Skeletal muscle tissue (tissue), 4 donors: ENCODE data around the gene TNK1. TPM values are rescaled to one million over a fixed set of nuclear protein-coding genes. Genes with fewer than 3 reads are reported as not detected.
"Not testable (repeated sequence)": the region's sequence is repeated elsewhere in the genome, so short reads cannot be mapped to it uniquely, and the experiment has no call there.

ENCODE experiments used
- H3K27ac ChIP-seq: one replicate; pipeline ENCODE4 v1.7.0; 2013; ENCODE audit warnings: mild to moderate bottlenecking, low read depth, low read length, inconsistent platforms
- H3K27me3 ChIP-seq, 3 donors: one replicate each; pipeline ENCODE4 v1.7.0; 2013; ENCODE audit warnings: low read length in 3 of 3; ENCODE audit not compliant: control insufficient read depth in 3 of 3, insufficient read depth in 3 of 3
- H3K36me3 ChIP-seq, 3 donors: one replicate each; pipeline ENCODE4 v1.7.0; 2013; ENCODE audit warnings: low read length in 3 of 3; ENCODE audit not compliant: control insufficient read depth in 3 of 3, insufficient read depth in 3 of 3
- H3K4me1 ChIP-seq, 3 donors: one replicate each; pipeline ENCODE4 v1.7.0; 2013; ENCODE audit warnings: low read length in 3 of 3, mild to moderate bottlenecking in 3 of 3; ENCODE audit not compliant: control insufficient read depth in 3 of 3, insufficient read depth in 3 of 3
- H3K4me3 ChIP-seq, 3 donors: one replicate each; pipeline ENCODE4 v1.7.0; 2013; ENCODE audit warnings: low read length in 3 of 3
- H3K9ac ChIP-seq, 3 donors: one replicate each; pipeline ENCODE4 v1.7.0; 2013; ENCODE audit warnings: low read length in 3 of 3, mild to moderate bottlenecking in 3 of 3, moderate library complexity in 2 of 3, low read depth in 1 of 3
- H3K9me3 ChIP-seq, 3 donors: one replicate each; pipeline ENCODE4 v1.7.0; 2013; ENCODE audit warnings: low read length in 3 of 3; ENCODE audit not compliant: control insufficient read depth in 3 of 3
- total RNA-seq: library from RNA; depleted of rRNA; stranded (reverse); fragments of >200 nt; gene quantifications from one replicate; pipeline ENCODE4 v1.2.3, GENCODE V29; 2014
- donor health status: Osteomylitis.

The TNK1 gene
- total RNA-seq, 1 donor from 2014 or later = not detected

GRCh38 chr17:7368599-7368994, 12.3 kb upstream of the TNK1 start:
- H3K9ac ChIP-seq, H3K4me1 ChIP-seq, H3K9me3 ChIP-seq, H3K27me3 ChIP-seq, H3K27ac ChIP-seq, H3K4me3 ChIP-seq, H3K36me3 ChIP-seq: not testable (repeated sequence)

DNA sequence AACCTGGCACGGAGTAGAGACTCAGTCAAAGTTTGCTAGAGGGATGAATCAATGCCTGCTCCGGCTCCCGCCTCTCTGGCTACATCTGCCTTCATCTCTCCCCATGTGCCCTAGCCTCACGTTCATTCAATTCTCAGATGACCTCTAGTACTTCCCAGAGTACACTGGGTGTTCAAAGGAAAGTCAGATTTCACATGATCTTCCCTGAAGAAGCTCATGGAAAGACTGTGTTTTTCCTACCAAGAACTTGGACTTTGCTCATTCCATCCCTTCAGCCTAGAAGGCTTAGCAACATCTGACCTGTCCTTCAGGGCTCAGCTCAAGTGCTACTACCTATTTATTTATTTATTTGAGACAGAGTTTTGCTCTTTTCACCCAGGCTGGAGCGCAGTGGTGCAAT, 11.1 kb upstream of the TNK1 start:
- Histone ChIP-seq H3K27me3 (peaks cover 0 to 2% (median 0%) of the 10 kb centered on the region in 3 donors), H3K9me3 (no peaks in the 10 kb centered on the region), H3K27ac (no peak overlapping the region)

DNA sequence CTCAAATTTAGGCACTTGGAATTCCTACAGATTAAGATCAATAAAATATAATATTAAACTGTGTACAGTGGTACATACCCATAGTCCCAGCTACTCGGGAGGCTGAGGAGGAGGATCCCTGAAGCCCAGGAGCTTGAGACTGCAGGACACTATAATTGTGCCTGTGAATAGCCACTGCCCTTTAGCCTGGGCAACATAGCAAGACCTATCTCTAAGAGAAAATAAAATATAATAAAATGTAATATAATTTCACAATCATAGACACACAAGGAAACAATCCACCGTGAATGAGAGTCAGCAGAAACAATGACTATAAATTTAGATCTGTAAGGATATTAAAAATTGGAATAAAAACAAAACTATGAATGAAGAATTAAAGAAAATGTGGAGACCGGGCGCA, 10.0 kb upstream of the TNK1 start:
- Histone ChIP-seq H3K27ac (no peak overlapping the region), H3K9ac (no peak overlapping the region), H3K4me3 (no peak overlapping the region), H3K4me1 (no peaks in the 10 kb centered on the region), H3K36me3 (no peaks in the 10 kb centered on the region), H3K9me3 (no peaks in the 10 kb centered on the region), H3K27me3 (peaks cover 0 to 2% (median 0%) of the 10 kb centered on the region in 3 donors)

More for the DNA sequence above, 11.1 kb upstream of the TNK1 start:
- no peak overlapping the region for H3K4me3 ChIP-seq
- H3K4me1 ChIP-seq = no peaks in the 10 kb centered on the region
- no peaks in the 10 kb centered on the region for H3K36me3 ChIP-seq
- no peak overlapping the region for H3K9ac ChIP-seq

GRCh38 chr17:7374353-7374752, 6.5 kb upstream of the TNK1 start:
- Histone ChIP-seq H3K27me3 (peaks cover 0 to 2% (median 0%) of the 10 kb centered on the region in 3 donors), H3K9me3 (no peaks in the 10 kb centered on the region), H3K9ac (no peak overlapping the region), H3K4me3 (no peak overlapping the region), H3K36me3 (no peaks in the 10 kb centered on the region), H3K4me1 (no peaks in the 10 kb centered on the region), H3K27ac (no peak overlapping the region)

- Histone ChIP-seq H3K27me3 (peaks cover 10 to 37% (median 29%) of the 10 kb centered on the region in 3 donors), H3K9me3 (no peaks in the 10 kb centered on the region), H3K36me3 (no peaks in the 10 kb centered on the region), H3K27ac (no peak overlapping the region), H3K9ac (no peak overlapping the region), H3K4me1 (peaks cover 24 to 34% (median 24%) of the 10 kb centered on the region in 3 donors), H3K4me3 (no peak overlapping the region)
Measured at GRCh38 chr17:7379134-7379533, 1.8 kb upstream of the TNK1 start.

DNA sequence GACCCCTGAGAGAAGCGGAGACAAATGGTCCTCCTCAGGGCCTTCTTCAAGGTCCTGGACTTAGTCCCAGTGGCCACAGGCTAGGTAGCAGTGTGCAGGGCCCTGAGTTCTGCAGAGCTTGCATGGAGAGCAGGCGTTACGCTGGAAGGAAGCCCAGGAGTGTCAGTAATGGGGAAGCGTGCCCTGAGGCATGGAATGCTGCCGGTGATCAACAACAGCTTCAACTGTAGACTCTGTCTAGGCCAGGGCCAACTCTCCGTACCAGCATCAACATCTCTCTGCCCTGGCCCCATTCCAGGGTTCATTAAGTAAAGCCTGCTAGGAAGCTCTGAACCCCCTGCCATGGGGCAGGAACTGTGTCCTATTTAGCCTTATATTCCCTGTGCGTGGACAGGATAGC, 568 bp upstream of the TNK1 start:
- peaks cover 24 to 34% (median 27%) of the 10 kb centered on the region in 3 donors for H3K4me1 ChIP-seq
- H3K36me3 ChIP-seq = no peaks in the 10 kb centered on the region
- H3K4me3 ChIP-seq = peak overlapping the region; percentile 65 to 70 (median 65)
- H3K9me3 ChIP-seq = no peaks in the 10 kb centered on the region
- H3K27ac ChIP-seq = peak overlapping the region; percentile 84
- H3K27me3 ChIP-seq = peaks cover 10 to 43% (median 29%) of the 10 kb centered on the region in 3 donors
- peak overlapping the region; percentile 72 to 87 (median 76) for H3K9ac ChIP-seq

DNA sequence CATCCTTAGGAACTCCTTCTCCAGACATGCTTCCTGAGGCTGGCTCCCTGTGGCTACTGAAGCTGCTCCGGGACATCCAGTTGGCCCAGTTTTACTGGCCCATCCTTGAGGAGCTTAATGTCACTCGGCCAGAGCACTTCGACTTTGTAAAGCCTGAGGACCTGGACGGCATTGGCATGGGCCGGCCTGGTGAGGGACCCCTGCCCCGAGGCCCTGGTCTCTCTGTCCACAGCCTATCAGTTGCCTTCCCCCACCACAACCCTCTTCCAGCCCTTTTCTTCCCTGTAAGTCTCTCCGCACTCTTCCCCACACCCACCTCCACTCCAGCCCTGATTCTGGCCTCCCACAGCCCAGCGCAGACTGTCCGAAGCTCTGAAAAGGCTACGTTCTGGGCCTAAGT, 2.0 kb downstream of the TNK1 start:
- Histone ChIP-seq H3K36me3 (no peaks in the 10 kb centered on the region), H3K9ac (no peak overlapping the region), H3K27me3 (peaks cover 10 to 43% (median 29%) of the 10 kb centered on the region in 3 donors), H3K27ac (no peak overlapping the region), H3K4me1 (peaks cover 24 to 34% (median 27%) of the 10 kb centered on the region in 3 donors), H3K4me3 (no peak overlapping the region), H3K9me3 (no peaks in the 10 kb centered on the region)

- peak overlapping the region; percentile 43 to 60 (median 48) for H3K4me3 ChIP-seq
- H3K4me1 ChIP-seq = peaks cover 24 to 34% (median 27%) of the 10 kb centered on the region in 3 donors
- H3K36me3 ChIP-seq = peaks cover 0 to under 1% (median 0%) of the 10 kb centered on the region in 3 donors
- H3K9me3 ChIP-seq = no peaks in the 10 kb centered on the region
- no peak overlapping the region for H3K27ac ChIP-seq
- H3K27me3 ChIP-seq = peaks cover 10 to 43% (median 29%) of the 10 kb centered on the region in 3 donors
- H3K9ac ChIP-seq = peak overlapping the region in 1 of 3 donors; percentile 60
Measured at GRCh38 chr17:7383371-7383741, 2.5 kb downstream of the TNK1 start.

- H3K4me3 ChIP-seq = peak overlapping the region; percentile 43 to 60 (median 48)
- no peak overlapping the region for H3K27ac ChIP-seq
- peak overlapping the region in 1 of 3 donors; percentile 60 for H3K9ac ChIP-seq
- H3K27me3 ChIP-seq = peaks cover 10 to 43% (median 29%) of the 10 kb centered on the region in 3 donors
- peaks cover 24 to 34% (median 27%) of the 10 kb centered on the region in 3 donors for H3K4me1 ChIP-seq
- H3K36me3 ChIP-seq = peaks cover 4 to 6% (median 4%) of the 10 kb centered on the region in 3 donors
- H3K9me3 ChIP-seq = no peaks in the 10 kb centered on the region
Measured at GRCh38 chr17:7383742-7384488, 3.0 kb downstream of the TNK1 start.

DNA sequence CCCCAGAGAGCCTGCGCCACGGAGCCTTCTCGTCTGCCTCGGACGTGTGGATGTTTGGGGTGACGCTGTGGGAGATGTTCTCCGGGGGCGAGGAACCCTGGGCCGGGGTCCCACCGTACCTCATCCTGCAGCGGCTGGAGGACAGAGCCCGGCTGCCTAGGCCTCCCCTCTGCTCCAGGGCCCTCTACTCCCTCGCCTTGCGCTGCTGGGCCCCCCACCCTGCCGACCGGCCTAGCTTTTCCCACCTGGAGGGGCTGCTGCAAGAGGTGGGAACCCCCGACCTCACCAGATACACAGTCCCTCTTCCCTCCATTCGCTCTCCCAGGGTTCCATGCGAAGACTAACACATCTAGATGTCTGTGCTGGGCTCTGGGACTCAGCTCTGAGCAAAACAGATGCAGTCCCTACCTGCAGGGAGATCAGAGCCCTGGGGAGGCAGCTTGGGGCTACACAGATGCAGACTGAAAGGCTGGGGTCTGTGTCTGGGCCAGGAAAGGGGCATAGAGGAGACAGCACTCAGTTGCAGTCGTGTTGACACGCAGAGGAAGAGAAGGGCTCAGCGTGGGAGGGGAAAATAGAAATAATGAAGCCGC, 3.7 kb downstream of the TNK1 start:
- H3K9ac ChIP-seq = peak overlapping the region in 1 of 3 donors; percentile 60
- H3K4me1 ChIP-seq = peaks cover 24 to 33% (median 27%) of the 10 kb centered on the region in 3 donors
- no peaks in the 10 kb centered on the region for H3K9me3 ChIP-seq
- peak overlapping the region in 2 of 3 donors; percentile 48 to 60 for H3K4me3 ChIP-seq
- no peak overlapping the region for H3K27ac ChIP-seq
- H3K27me3 ChIP-seq = peaks cover 10 to 43% (median 29%) of the 10 kb centered on the region in 3 donors
- peaks cover 8 to 13% (median 9%) of the 10 kb centered on the region in 3 donors for H3K36me3 ChIP-seq
